Measurements from ENCODE around the gene FAM184B.

DNA sequence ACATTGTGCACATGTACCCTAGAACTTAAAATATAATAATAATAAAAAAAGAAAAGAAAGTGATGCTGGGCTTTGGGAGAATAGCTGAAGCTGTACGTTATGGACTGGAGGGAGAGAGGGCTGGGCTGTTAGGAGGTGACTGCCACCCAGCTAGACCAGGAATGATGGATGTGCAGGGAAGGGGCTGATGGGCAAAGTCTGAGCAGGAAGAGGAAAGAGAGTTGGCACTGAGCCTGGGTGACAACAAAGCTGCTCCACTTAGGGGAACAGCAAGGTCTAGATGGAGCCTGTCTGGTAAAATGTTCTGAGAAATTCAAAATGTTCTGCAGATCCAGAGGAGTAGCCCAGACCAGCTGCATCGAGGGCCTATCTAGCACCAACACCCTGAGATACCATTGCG lies 134.7 kb downstream of the FAM184B start:
- TF ChIP-seq, protein P1, sequence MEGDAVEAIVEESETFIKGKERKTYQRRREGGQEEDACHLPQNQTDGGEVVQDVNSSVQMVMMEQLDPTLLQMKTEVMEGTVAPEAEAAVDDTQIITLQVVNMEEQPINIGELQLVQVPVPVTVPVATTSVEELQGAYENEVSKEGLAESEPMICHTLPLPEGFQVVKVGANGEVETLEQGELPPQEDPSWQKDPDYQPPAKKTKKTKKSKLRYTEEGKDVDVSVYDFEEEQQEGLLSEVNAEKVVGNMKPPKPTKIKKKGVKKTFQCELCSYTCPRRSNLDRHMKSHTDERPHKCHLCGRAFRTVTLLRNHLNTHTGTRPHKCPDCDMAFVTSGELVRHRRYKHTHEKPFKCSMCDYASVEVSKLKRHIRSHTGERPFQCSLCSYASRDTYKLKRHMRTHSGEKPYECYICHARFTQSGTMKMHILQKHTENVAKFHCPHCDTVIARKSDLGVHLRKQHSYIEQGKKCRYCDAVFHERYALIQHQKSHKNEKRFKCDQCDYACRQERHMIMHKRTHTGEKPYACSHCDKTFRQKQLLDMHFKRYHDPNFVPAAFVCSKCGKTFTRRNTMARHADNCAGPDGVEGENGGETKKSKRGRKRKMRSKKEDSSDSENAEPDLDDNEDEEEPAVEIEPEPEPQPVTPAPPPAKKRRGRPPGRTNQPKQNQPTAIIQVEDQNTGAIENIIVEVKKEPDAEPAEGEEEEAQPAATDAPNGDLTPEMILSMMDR (IDR thresholded peaks at IDR 0.05; ENCODE audit: low read length), result no peak
- no peak for TF ChIP-seq EZH2 (IDR thresholded peaks at IDR 0.05; ENCODE audit: borderline replicate concordance, low read length)
